ENCODE measurements around the gene TAB2. TPM values are rescaled to one million over a fixed set of nuclear protein-coding genes. Genes with fewer than 3 reads are reported as not detected.

TAB2 gene
- total RNA-seq, 1 experiment from 2014 or later = 52.2 TPM

- Histone ChIP-seq H3K4me1 (ENCODE audit: insufficient read depth, low read length, poor library complexity, severe bottlenecking) (peaks cover 11% of the 10 kb centered on the region), H3K36me3 (ENCODE audit: insufficient read depth, low read length, poor library complexity, severe bottlenecking) (no peaks in the 10 kb centered on the region), H3K4me3 (ENCODE audit: low read depth, low read length, poor library complexity, severe bottlenecking) (no peak overlapping the region), H3K9me3 (ENCODE audit: low read depth, low read length, poor library complexity, severe bottlenecking) (no peaks in the 10 kb centered on the region), H3K27me3 (replicated peaks; ENCODE audit: insufficient read depth, low read depth, low read length, poor library complexity) (no peaks in the 10 kb centered on the region), H3K27ac (ENCODE audit: low read depth, low read length, poor library complexity, severe bottlenecking) (no peak overlapping the region)
- ChIA-PET CTCF (no interaction called here), POLR2A (ENCODE audit: low non-redundant PET) (no interaction called here)
- TF ChIP-seq CTCF (conservative IDR thresholded peaks at IDR 0.05; ENCODE audit: low read depth, low read length) (no peak), EZH2 (IDR thresholded peaks at IDR 0.05; ENCODE audit: borderline replicate concordance, low read depth, low read length, poor library complexity, severe bottlenecking) (no peak)
- intact Hi-C loops (cut with micrococcal nuclease; ENCODE audit: unreplicated experiment) = no loop called here
- no TSS peak for BruUV-seq (replicated peaks)
- no peak for DNase-seq (ENCODE audit: low spot score)
Measured at GRCh38 chr6:149356081-149356750, 38.7 kb downstream of the TAB2 start.

GRCh38 chr6:149357726-149358538 lies 40.4 kb downstream of the TAB2 start:
- no TSS peak for BruUV-seq (replicated peaks)
- intact Hi-C loops (cut with micrococcal nuclease; ENCODE audit: unreplicated experiment) = no loop called here

GRCh38 chr6:149359440-149359839 lies 41.9 kb downstream of the TAB2 start:
- no peak overlapping the region for H3K27ac ChIP-seq (ENCODE audit: low read depth, low read length, poor library complexity, severe bottlenecking)
- H3K36me3 ChIP-seq (ENCODE audit: insufficient read depth, low read length, poor library complexity, severe bottlenecking) = no peaks in the 10 kb centered on the region
- ChIA-PET POLR2A (ENCODE audit: low non-redundant PET) (no interaction called here), CTCF (no interaction called here)
- no peaks in the 10 kb centered on the region for H3K27me3 ChIP-seq (replicated peaks; ENCODE audit: insufficient read depth, low read depth, low read length, poor library complexity)
- TF ChIP-seq CTCF (conservative IDR thresholded peaks at IDR 0.05; ENCODE audit: low read depth, low read length) (no peak), EZH2 (IDR thresholded peaks at IDR 0.05; ENCODE audit: borderline replicate concordance, low read depth, low read length, poor library complexity, severe bottlenecking) (no peak)
- H3K4me1 ChIP-seq (ENCODE audit: insufficient read depth, low read length, poor library complexity, severe bottlenecking) = peaks cover 11% of the 10 kb centered on the region
- intact Hi-C loops (cut with micrococcal nuclease; ENCODE audit: unreplicated experiment) = no loop called here
- no peak overlapping the region for H3K4me3 ChIP-seq (ENCODE audit: low read depth, low read length, poor library complexity, severe bottlenecking)
- no peaks in the 10 kb centered on the region for H3K9me3 ChIP-seq (ENCODE audit: low read depth, low read length, poor library complexity, severe bottlenecking)
- no TSS peak for BruUV-seq (replicated peaks)
- DNase-seq (ENCODE audit: low spot score) = no peak

More at GRCh38 chr6:149357726-149358538, 40.4 kb downstream of the TAB2 start:
- TF ChIP-seq EZH2 (IDR thresholded peaks at IDR 0.05; ENCODE audit: borderline replicate concordance, low read depth, low read length, poor library complexity, severe bottlenecking) (no peak), CTCF (conservative IDR thresholded peaks at IDR 0.05; ENCODE audit: low read depth, low read length) (no peak)
- no peaks in the 10 kb centered on the region for H3K36me3 ChIP-seq (ENCODE audit: insufficient read depth, low read length, poor library complexity, severe bottlenecking)
- no peak overlapping the region for H3K4me3 ChIP-seq (ENCODE audit: low read depth, low read length, poor library complexity, severe bottlenecking)
- H3K27ac ChIP-seq (ENCODE audit: low read depth, low read length, poor library complexity, severe bottlenecking) = peak overlapping the region; percentile 11
- CTCF ChIA-PET = no interaction called here
- H3K27me3 ChIP-seq (replicated peaks; ENCODE audit: insufficient read depth, low read depth, low read length, poor library complexity) = no peaks in the 10 kb centered on the region
- DNase-seq (ENCODE audit: low spot score) = peak; percentile 37
- POLR2A ChIA-PET (ENCODE audit: low non-redundant PET) = no interaction called here
- H3K9me3 ChIP-seq (ENCODE audit: low read depth, low read length, poor library complexity, severe bottlenecking) = no peaks in the 10 kb centered on the region
- peaks cover 11% of the 10 kb centered on the region for H3K4me1 ChIP-seq (ENCODE audit: insufficient read depth, low read length, poor library complexity, severe bottlenecking)

All from A673 (cell line).